NT2/D1 (cell line): ENCODE results near the gene SCIN.

Experiments used
- DNase-seq: peaks from one replicate; pipeline ENCODE4 v3.0.0-alpha.2; 2011; ENCODE audit warnings: low read depth, low spot score
- H3K27me3 ChIP-seq: 2 replicates; pipeline ENCODE4 v1.6.0; 2011; ENCODE audit warnings: mild to moderate bottlenecking; ENCODE audit not compliant: insufficient read length, insufficient read depth
- H3K36me3 ChIP-seq: 2 replicates; pipeline ENCODE4 v1.6.1; 2011; ENCODE audit warnings: mild to moderate bottlenecking, low read length, mixed read lengths; ENCODE audit not compliant: insufficient read depth, insufficient read length
- H3K4me1 ChIP-seq: 2 replicates; pipeline ENCODE4 v1.5.1; 2011; ENCODE audit not compliant: insufficient read depth, insufficient read length
- H3K4me3 ChIP-seq: 2 replicates; pipeline ENCODE4 v1.5.1; 2011; ENCODE audit warnings: low read depth; ENCODE audit not compliant: insufficient read length
- H3K9ac ChIP-seq: 2 replicates; pipeline ENCODE4 v1.6.0; 2011; ENCODE audit warnings: low read depth; ENCODE audit not compliant: insufficient read length
- H3K9me3 ChIP-seq: 2 replicates; pipeline ENCODE4 v1.5.1; 2011; ENCODE audit warnings: mild to moderate bottlenecking, low read length; ENCODE audit not compliant: insufficient read depth
- SUZ12 ChIP-seq: IDR thresholded peaks from 2 replicates; pipeline ENCODE4 v1.6.1; 2011; ENCODE audit not compliant: insufficient read length, insufficient read depth; ENCODE audit errors: extremely low read depth
- YY1 ChIP-seq: IDR thresholded peaks from 2 replicates; pipeline ENCODE4 v1.6.1; 2011; ENCODE audit not compliant: insufficient read length, insufficient read depth
- ZNF274 ChIP-seq: IDR thresholded peaks from 2 replicates; pipeline ENCODE4 v1.6.1; 2011; ENCODE audit warnings: mild to moderate bottlenecking, low read depth, low read length

Gene SCIN

DNA sequence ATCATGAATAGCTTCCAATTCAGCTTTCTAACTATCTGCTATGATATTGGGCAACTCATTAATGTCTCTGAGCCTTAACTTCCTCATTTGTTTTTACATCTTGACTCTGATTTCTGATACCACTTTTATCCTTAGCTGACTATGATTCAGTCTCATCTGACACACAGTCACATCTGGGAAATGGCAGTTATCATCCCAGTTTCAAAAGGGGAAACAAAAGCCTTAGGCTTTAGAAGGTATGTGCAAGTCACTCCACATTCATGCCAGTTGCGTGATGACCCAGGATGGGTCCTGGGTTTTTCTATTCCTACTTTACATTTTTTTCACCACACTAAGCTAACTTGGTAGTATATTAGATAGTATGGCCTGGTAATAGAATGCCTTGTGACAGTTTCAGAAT lies 12.7 kb downstream of the SCIN start:
- no peak for DNase-seq
- no peak overlapping the region for H3K9ac ChIP-seq
- no peak for TF ChIP-seq ZNF274
- TF ChIP-seq YY1: no peak
- no peak for TF ChIP-seq SUZ12
- no peak overlapping the region for H3K4me3 ChIP-seq
- H3K9me3 ChIP-seq: no peaks in the 10 kb centered on the region
- H3K4me1 ChIP-seq: no peaks in the 10 kb centered on the region
- no peaks in the 10 kb centered on the region for H3K36me3 ChIP-seq
- H3K27me3 ChIP-seq: no peaks in the 10 kb centered on the region

DNA sequence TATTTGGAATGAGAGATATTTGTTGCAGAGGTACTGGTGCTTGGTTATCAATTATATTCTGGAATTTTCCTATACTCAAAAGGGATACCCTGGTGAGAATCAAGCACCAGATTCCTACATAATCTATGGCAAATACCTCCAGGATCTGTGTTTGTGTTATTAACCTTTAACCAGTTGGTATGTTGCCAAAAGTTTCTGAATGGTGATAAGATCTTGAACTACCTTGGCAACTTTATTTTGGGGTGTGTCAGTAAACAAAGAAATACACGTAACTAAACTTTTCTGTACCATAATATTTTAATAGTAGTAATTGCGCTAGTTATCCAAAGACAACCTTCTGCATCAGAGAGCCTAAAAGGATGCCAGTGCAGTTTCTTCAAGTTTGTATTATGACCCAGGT lies 13.4 kb downstream of the SCIN start:
- Histone ChIP-seq H3K9ac (no peak overlapping the region), H3K27me3 (no peaks in the 10 kb centered on the region), H3K4me3 (no peak overlapping the region), H3K9me3 (no peaks in the 10 kb centered on the region), H3K36me3 (no peaks in the 10 kb centered on the region), H3K4me1 (no peaks in the 10 kb centered on the region)
- DNase-seq: no peak
- TF ChIP-seq YY1: no peak
- no peak for TF ChIP-seq ZNF274
- no peak for TF ChIP-seq SUZ12

DNA sequence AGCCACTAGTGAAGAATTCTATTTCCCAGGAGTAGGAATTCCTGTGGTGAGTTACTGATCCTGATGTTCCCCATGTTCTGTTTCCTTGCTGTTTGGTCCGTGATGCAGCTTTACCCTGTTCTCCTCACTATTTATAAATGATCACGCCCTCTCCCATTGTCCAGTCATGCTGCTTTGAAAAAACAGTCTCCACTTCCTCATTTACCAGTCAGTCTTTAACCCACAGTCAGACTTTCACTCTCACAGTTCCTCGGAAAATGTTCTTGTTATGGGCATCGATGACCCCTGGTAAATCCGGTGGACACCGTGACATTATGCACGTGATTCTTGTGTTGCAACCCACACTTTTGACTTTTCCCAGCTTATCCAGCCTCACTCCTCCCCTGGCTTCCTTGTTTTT lies 14.4 kb downstream of the SCIN start:
- Histone ChIP-seq H3K9ac (no peak overlapping the region), H3K27me3 (no peaks in the 10 kb centered on the region), H3K4me1 (no peaks in the 10 kb centered on the region), H3K36me3 (no peaks in the 10 kb centered on the region), H3K9me3 (no peaks in the 10 kb centered on the region), H3K4me3 (no peak overlapping the region)
- TF ChIP-seq SUZ12 (no peak), YY1 (no peak), ZNF274 (no peak)
- no peak for DNase-seq

DNA sequence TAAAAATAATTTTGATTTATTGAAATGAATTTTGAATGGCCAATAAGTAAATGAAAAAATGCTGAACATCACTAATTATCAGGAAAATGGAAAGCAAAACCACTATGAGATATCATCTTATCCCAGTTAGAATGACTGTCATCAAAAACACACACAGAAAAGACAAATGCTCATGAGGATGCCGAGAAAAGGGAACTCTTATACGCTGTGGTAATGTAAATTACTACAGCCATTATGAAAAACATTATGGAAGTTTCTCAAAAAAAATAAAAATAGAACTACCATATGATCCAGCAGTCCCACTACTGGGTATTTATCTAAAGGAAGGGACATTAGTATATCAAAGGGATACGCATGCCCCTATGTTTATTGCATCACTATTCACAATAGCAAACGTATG lies 15.8 kb downstream of the SCIN start:
- no peaks in the 10 kb centered on the region for H3K9me3 ChIP-seq
- no peak overlapping the region for H3K9ac ChIP-seq
- no peaks in the 10 kb centered on the region for H3K4me1 ChIP-seq
- TF ChIP-seq ZNF274: no peak
- H3K36me3 ChIP-seq: no peaks in the 10 kb centered on the region
- H3K27me3 ChIP-seq: no peaks in the 10 kb centered on the region
- H3K4me3 ChIP-seq: no peak overlapping the region
- no peak for DNase-seq

DNA sequence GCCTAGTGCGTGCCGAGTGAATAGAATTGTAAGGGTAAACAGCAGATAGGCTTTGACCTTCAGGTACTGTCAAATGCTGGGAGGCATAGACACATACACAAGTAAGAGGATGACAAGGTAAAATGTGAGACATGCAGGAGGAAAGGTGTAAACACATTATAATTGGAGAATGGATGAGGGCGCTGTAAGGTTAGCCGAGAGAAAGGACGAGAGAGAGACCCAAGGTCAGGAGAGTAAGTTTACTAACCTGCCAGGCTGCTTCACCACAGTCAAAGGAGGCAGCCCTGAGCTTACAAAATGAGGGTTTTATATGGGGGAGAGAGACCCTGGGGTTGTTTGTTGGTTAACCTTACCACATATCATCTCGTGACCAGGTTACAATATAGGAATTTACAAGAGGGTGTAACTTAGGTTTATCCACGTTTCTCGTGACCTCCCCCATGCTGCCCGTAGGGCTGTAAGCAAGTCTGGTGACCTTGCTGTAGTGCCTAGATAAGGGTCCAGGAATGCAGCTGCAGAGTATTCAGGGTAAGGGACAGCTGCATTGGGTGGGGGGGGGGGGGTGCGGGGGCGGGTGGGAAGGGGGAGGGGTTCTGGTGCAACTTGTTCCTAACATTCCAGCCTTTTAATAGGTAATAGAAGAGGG lies 17.9 kb downstream of the SCIN start:
- no peaks in the 10 kb centered on the region for H3K4me1 ChIP-seq
- H3K27me3 ChIP-seq: no peaks in the 10 kb centered on the region
- no peaks in the 10 kb centered on the region for H3K36me3 ChIP-seq
- TF ChIP-seq ZNF274: no peak
- TF ChIP-seq YY1: no peak
- TF ChIP-seq SUZ12: no peak
- H3K9ac ChIP-seq: no peak overlapping the region
- no peaks in the 10 kb centered on the region for H3K9me3 ChIP-seq
- DNase-seq: no peak
- H3K4me3 ChIP-seq: no peak overlapping the region

DNA sequence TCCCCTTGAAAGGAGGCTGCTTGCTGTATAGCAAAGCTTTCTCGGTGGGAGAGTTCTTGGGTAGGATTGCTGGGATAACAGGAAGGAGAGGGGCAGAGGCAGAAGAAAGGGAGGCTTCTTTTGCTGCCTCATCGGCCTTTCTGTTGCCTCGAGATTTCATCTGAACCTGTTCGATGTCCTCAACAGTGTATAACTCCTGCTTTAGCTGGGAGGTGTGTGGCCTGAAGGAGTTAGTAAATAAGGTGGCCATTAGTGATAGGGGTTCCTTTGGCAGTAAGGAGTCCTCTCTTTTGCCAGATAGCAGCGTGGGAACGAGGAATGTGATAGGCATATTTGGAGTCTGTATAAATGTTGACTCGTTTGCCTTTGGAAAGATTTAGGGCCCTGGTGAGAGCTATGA lies 20.0 kb downstream of the SCIN start:
- no peaks in the 10 kb centered on the region for H3K4me1 ChIP-seq
- no peaks in the 10 kb centered on the region for H3K27me3 ChIP-seq
- no peak overlapping the region for H3K4me3 ChIP-seq
- DNase-seq: no peak
- H3K9me3 ChIP-seq: no peaks in the 10 kb centered on the region
- no peak overlapping the region for H3K9ac ChIP-seq
- H3K36me3 ChIP-seq: no peaks in the 10 kb centered on the region
- TF ChIP-seq ZNF274: no peak
- no peak for TF ChIP-seq YY1
- no peak for TF ChIP-seq SUZ12

DNA sequence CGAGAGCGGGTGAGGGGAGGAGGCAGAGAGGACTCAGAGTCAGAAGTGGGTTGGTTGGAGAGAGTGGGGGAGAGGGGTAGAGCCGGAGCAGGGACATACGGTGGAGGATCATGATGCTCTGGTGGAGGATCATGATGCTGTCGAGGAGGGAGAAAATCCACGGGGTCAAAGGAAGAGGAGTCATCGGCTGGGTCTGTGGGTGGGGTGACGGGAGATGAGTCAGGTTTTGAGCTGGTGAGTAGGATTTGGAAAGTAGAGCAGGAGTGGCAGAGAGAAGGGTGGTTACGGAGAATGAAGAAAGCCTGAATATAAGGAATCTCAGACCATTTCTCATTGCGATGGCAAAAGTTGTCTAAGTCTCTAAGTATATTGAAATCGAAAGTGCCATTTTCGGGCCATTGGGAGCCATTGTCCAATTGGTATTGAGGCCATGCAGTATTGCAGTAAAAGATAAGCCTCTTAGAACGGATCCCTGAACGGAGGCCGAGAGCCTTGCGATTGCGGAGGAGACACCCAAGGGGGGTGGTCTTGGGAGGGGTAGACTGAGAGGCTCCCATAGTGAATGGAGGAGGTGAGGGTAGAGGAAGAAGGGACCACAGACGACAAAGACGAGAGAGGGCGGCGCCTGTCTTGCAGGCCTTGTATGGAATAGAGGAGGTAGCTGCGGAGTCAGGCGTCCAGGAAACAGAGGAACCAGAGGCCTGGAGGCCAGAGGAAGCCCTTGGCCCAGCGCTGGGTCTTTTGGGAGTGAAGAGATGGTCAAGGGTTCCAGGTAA lies 23.8 kb downstream of the SCIN start:
- H3K36me3 ChIP-seq: no peaks in the 10 kb centered on the region
- no peaks in the 10 kb centered on the region for H3K27me3 ChIP-seq
- H3K4me1 ChIP-seq: no peaks in the 10 kb centered on the region
- no peak for TF ChIP-seq ZNF274
- no peak for TF ChIP-seq YY1
- H3K4me3 ChIP-seq: no peak overlapping the region
- no peak for DNase-seq
- H3K9me3 ChIP-seq: no peaks in the 10 kb centered on the region
- H3K9ac ChIP-seq: no peak overlapping the region

DNA sequence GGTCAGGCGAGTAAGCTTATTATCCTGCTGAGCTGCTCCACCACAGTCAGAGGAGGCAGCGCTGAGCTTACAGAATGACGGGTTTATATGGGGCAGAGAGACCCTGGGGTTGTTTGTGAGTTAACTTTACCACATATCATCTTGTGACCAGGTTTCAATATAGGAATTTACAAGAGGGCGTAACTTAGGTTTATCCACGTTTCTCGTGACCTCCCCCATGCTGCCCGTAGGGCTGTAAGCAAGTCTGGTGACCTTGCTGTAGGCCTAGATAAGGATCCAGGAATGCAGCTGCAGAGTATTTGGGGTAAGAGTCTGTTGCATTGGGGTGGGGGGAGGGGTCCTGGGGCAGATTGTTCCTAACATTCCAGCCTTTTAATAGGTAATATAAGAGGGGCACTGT lies 24.6 kb downstream of the SCIN start:
- H3K9me3 ChIP-seq: no peaks in the 10 kb centered on the region
- H3K36me3 ChIP-seq: no peaks in the 10 kb centered on the region
- H3K4me3 ChIP-seq: no peak overlapping the region
- no peaks in the 10 kb centered on the region for H3K27me3 ChIP-seq
- H3K4me1 ChIP-seq: no peaks in the 10 kb centered on the region
- TF ChIP-seq SUZ12 (no peak), YY1 (no peak), ZNF274 (no peak)
- no peak overlapping the region for H3K9ac ChIP-seq
- DNase-seq: no peak
